ENCODE measurements around the gene KRT14.
"Not testable (repeated sequence)": the region's sequence is repeated elsewhere in the genome, so short reads cannot be mapped to it uniquely, and the experiment has no call there.

The KRT14 gene

GRCh38 chr17:41586863-41587495 is at the start of gene KRT14:
TSS of gene KRT14 (minus strand) at chr17:41586895. CDS start at chr17:41586834, 61 bp downstream.
- DNase-seq: no peak

- no peak for DNase-seq
Measured at GRCh38 chr17:41635121-41636097, 48.7 kb upstream of the KRT14 start.

- no peak for DNase-seq
Measured at GRCh38 chr17:41634639-41635038, 47.9 kb upstream of the KRT14 start.

GRCh38 chr17:41633556-41634199 is 47.0 kb upstream of the KRT14 start:
- no peak for DNase-seq

- DNase-seq: no peak
Measured at GRCh38 chr17:41632482-41633105, 45.9 kb upstream of the KRT14 start.

GRCh38 chr17:41631898-41632285 is 45.2 kb upstream of the KRT14 start:
- no peak for DNase-seq

- no peak for DNase-seq
Measured at GRCh38 chr17:41631025-41631897, 44.6 kb upstream of the KRT14 start.

GRCh38 chr17:41629826-41630670 is 43.4 kb upstream of the KRT14 start:
- no peak for DNase-seq

GRCh38 chr17:41629316-41629715 is 42.6 kb upstream of the KRT14 start:
- DNase-seq: no peak

GRCh38 chr17:41628621-41629255 is 42.0 kb upstream of the KRT14 start:
- DNase-seq: not testable (repeated sequence)

GRCh38 chr17:41628073-41628370 is 41.3 kb upstream of the KRT14 start:
- not testable (repeated sequence) for DNase-seq

GRCh38 chr17:41627316-41628072 is 40.8 kb upstream of the KRT14 start:
- no peak for DNase-seq

- DNase-seq: not testable (repeated sequence)
Measured at GRCh38 chr17:41626914-41627295, 40.2 kb upstream of the KRT14 start.

GRCh38 chr17:41626028-41626913 is 39.6 kb upstream of the KRT14 start:
- not testable (repeated sequence) for DNase-seq

GRCh38 chr17:41625602-41626001 is 38.9 kb upstream of the KRT14 start:
- DNase-seq: no peak

- no peak for DNase-seq
Measured at GRCh38 chr17:41624208-41625101, 37.8 kb upstream of the KRT14 start, which contains the start of gene KRT17. TSS of gene KRT17 (minus strand) at chr17:41624575. CDS start at chr17:41624509, 66 bp downstream.

GRCh38 chr17:41623184-41623861 is 36.6 kb upstream of the KRT14 start:
- DNase-seq: not testable (repeated sequence)
